ENCODE data around the gene GFY.

The GFY gene

GRCh38 chr19:49438261-49438660 lies 13.1 kb downstream of the GFY start:
- in situ Hi-C loops (cut with MboI; ENCODE audit: low pct_unique_long_range_greater_than_20kb, low sequenced_read_pairs, unreplicated experiment): loop anchor here (5.0 kb wide), 1 partner anchor 46 kb away; no protein-coding TSS in a partner anchor
- no peak for TF ChIP-seq CTCF (IDR thresholded peaks at IDR 0.05; ENCODE audit: extremely low read depth, insufficient read depth, missing control alignments)
- DNase-seq (ENCODE audit: low spot score): no peak

GRCh38 chr19:49439836-49440235 lies 14.6 kb downstream of the GFY start:
- in situ Hi-C loops (cut with MboI; ENCODE audit: low pct_unique_long_range_greater_than_20kb, low sequenced_read_pairs, unreplicated experiment): loop anchor here (5.0 kb wide), 1 partner anchor 48 kb away; no protein-coding TSS in a partner anchor
- DNase-seq (ENCODE audit: low spot score): no peak
- no peak for TF ChIP-seq CTCF (IDR thresholded peaks at IDR 0.05; ENCODE audit: extremely low read depth, insufficient read depth, missing control alignments)

- in situ Hi-C loops (cut with MboI; ENCODE audit: low pct_unique_long_range_greater_than_20kb, low sequenced_read_pairs, unreplicated experiment): no loop called here
- no peak for TF ChIP-seq CTCF (IDR thresholded peaks at IDR 0.05; ENCODE audit: extremely low read depth, insufficient read depth, missing control alignments)
Measured at GRCh38 chr19:49440439-49441209, 15.4 kb downstream of the GFY start.

GRCh38 chr19:49441210-49441959 lies 16.2 kb downstream of the GFY start, which contains the start of gene SLC17A7:
Gene SLC17A7 (minus strand): TSS chr19:49441527. CDS start chr19:49441379, 148 bp downstream.
- peak; percentile 89 for DNase-seq (ENCODE audit: low spot score)
- in situ Hi-C loops (cut with MboI; ENCODE audit: low pct_unique_long_range_greater_than_20kb, low sequenced_read_pairs, unreplicated experiment): no loop called here
- TF ChIP-seq CTCF (IDR thresholded peaks at IDR 0.05; ENCODE audit: extremely low read depth, insufficient read depth, missing control alignments): no peak

More at GRCh38 chr19:49440439-49441209, 15.4 kb downstream of the GFY start:
- no peak for DNase-seq (ENCODE audit: low spot score)

GRCh38 chr19:49441960-49442350 lies 16.8 kb downstream of the GFY start:
- TF ChIP-seq CTCF (IDR thresholded peaks at IDR 0.05; ENCODE audit: extremely low read depth, insufficient read depth, missing control alignments): no peak
- in situ Hi-C loops (cut with MboI; ENCODE audit: low pct_unique_long_range_greater_than_20kb, low sequenced_read_pairs, unreplicated experiment): no loop called here
- DNase-seq (ENCODE audit: low spot score): no peak

- in situ Hi-C loops (cut with MboI; ENCODE audit: low pct_unique_long_range_greater_than_20kb, low sequenced_read_pairs, unreplicated experiment): no loop called here
- no peak for DNase-seq (ENCODE audit: low spot score)
- TF ChIP-seq CTCF (IDR thresholded peaks at IDR 0.05; ENCODE audit: extremely low read depth, insufficient read depth, missing control alignments): no peak
Measured at GRCh38 chr19:49442354-49442753, 17.2 kb downstream of the GFY start.

Measured in GM13977 (cell line).